Measurements from ENCODE around the gene SSC5D. TPM values are rescaled to one million over a fixed set of nuclear protein-coding genes. Genes with fewer than 3 reads are reported as not detected.

The SSC5D gene
- total and polyA plus RNA-seq, 2 experiments from 2014 or later: 0.23 to 0.69 TPM

- TF ChIP-seq STAT1 (IDR thresholded peaks at IDR 0.05; ENCODE audit: unreplicated experiment) (no peak), ZNF331 (CRISPR knock-in tag; IDR thresholded peaks at IDR 0.05; ENCODE audit: low read depth) (no peak), ZNF114 (CRISPR knock-in tag; IDR thresholded peaks at IDR 0.05) (no peak), EZH2phosphoT487 (IDR thresholded peaks at IDR 0.05; ENCODE audit: unreplicated experiment) (no peak), EZH2 (IDR thresholded peaks at IDR 0.05; ENCODE audit: low read depth, unreplicated experiment) (no peak)
Observed at GRCh38 chr19:55479045-55479444, 9.2 kb upstream of the SSC5D start (continued).

GRCh38 chr19:55479451-55480230, 8.6 kb upstream of the SSC5D start:
- peak overlapping the region; percentile 6; the same call in 1 of the 3 replicates for H3K4me3 Mint-ChIP-seq

More at GRCh38 chr19:55479451-55480230, 8.6 kb upstream of the SSC5D start:
- Histone ChIP-seq H3K4me3 (no peak overlapping the region), H3F3A (replicated peaks; ENCODE audit: low read depth) (peaks cover 17% of the 10 kb centered on the region; the same call in 1 of the 2 replicates), H3K27ac (ENCODE audit: low read depth) (no peak overlapping the region), H3K4me2 (no peak overlapping the region), H3K79me2 (replicated peaks; ENCODE audit: insufficient read depth) (peaks cover 9% of the 10 kb centered on the region), H3K36me3 (ENCODE audit: insufficient read depth) (no peaks in the 10 kb centered on the region), H3K4me1 (ENCODE audit: insufficient read depth) (peaks cover 7% of the 10 kb centered on the region; the same call in 1 of the 2 replicates), H3K9me2 (ENCODE audit: insufficient read depth) (no peaks in the 10 kb centered on the region), H3K27me3 (ENCODE audit: insufficient read depth) (no peaks in the 10 kb centered on the region), H2AFZ (no peak overlapping the region), H4K20me1 (replicated peaks; ENCODE audit: insufficient read depth) (no peaks in the 10 kb centered on the region)
- no peak for ATAC-seq
- TF ChIP-seq NANOG (IDR thresholded peaks at IDR 0.05; ENCODE audit: borderline replicate concordance): no peak
- TF ChIP-seq EZH2phosphoT487 (IDR thresholded peaks at IDR 0.05; ENCODE audit: unreplicated experiment): no peak
- TF ChIP-seq, protein P1, sequence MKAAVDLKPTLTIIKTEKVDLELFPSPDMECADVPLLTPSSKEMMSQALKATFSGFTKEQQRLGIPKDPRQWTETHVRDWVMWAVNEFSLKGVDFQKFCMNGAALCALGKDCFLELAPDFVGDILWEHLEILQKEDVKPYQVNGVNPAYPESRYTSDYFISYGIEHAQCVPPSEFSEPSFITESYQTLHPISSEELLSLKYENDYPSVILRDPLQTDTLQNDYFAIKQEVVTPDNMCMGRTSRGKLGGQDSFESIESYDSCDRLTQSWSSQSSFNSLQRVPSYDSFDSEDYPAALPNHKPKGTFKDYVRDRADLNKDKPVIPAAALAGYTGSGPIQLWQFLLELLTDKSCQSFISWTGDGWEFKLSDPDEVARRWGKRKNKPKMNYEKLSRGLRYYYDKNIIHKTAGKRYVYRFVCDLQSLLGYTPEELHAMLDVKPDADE (IDR thresholded peaks at IDR 0.05): no peak
- TF ChIP-seq, protein P2, sequence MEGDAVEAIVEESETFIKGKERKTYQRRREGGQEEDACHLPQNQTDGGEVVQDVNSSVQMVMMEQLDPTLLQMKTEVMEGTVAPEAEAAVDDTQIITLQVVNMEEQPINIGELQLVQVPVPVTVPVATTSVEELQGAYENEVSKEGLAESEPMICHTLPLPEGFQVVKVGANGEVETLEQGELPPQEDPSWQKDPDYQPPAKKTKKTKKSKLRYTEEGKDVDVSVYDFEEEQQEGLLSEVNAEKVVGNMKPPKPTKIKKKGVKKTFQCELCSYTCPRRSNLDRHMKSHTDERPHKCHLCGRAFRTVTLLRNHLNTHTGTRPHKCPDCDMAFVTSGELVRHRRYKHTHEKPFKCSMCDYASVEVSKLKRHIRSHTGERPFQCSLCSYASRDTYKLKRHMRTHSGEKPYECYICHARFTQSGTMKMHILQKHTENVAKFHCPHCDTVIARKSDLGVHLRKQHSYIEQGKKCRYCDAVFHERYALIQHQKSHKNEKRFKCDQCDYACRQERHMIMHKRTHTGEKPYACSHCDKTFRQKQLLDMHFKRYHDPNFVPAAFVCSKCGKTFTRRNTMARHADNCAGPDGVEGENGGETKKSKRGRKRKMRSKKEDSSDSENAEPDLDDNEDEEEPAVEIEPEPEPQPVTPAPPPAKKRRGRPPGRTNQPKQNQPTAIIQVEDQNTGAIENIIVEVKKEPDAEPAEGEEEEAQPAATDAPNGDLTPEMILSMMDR (conservative IDR thresholded peaks at IDR 0.05; ENCODE audit: low read depth in 2 of 2): no peak
- TF ChIP-seq POLR2AphosphoS5 (IDR thresholded peaks at IDR 0.05; ENCODE audit: low read depth): no peak
- no peak for TF ChIP-seq EZH2 (IDR thresholded peaks at IDR 0.05; ENCODE audit: low read depth, unreplicated experiment)
- no peak for TF ChIP-seq CREB1 (CRISPR knock-in tag; IDR thresholded peaks at IDR 0.05; ENCODE audit: low read depth)
- Mint-ChIP-seq H3K36me3 (ENCODE audit: low read depth) (peaks cover 9% of the 10 kb centered on the region; the same call in 2 of the 3 replicates), H3K9me3 (peaks cover 3% of the 10 kb centered on the region; the same call in 2 of the 3 replicates), H3K4me1 (peaks cover 33% of the 10 kb centered on the region), H3K27me3 (ENCODE audit: insufficient read depth, low read depth, poor library complexity) (peaks cover 17% of the 10 kb centered on the region), H3K27ac (no peak overlapping the region)
- DNase-seq (ENCODE audit: low spot score): no peak
